Stimulated activated CD4-positive, alpha-beta T cell treated with anti-CD3 and anti-CD28 coated beads, TNF-alpha, amount 100 ng/mL, for 24 hours (primary cell): ENCODE data around the gene ARSB.
"Not testable (repeated sequence)": the region's sequence is repeated elsewhere in the genome, so short reads cannot be mapped to it uniquely, and the experiment has no call there.

Experiments
- DNase-seq, 3 experiments: peaks; one replicate each; pipeline ENCODE4 v3.0.0-alpha.2; 2020; ENCODE audit warnings: low read depth in 3 of 3

ARSB gene

DNA sequence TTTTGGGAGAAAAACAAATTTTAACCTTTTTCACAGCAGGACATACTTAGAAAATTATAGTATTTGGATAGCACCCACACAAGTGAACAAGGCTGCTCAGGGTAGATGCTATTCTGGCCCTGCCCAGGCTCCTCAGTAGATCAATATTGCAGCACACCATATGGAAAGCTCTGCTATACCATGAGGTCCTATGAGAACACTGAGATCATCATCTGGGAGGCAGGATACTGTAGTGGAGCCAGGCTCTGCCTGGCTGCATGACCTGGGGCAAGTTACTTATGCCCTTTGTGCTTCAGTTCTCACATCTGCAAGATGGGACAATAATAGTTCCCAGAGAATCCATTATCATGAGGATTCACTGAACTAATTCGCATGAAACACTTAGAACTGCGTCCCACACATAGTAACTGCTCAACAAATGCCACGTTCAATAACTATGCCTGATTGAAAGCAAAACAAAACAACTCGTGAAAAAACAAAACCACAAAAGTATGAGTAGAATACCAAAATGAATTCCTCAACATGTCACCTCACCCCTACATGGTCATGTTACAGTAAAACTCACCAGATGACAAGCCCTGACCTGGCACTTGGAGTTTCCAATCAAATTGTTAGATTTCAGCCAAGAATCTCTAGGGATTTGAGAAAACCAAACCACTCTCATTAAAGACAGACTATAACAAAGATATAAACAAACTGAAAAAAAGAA lies 31.9 kb downstream of the ARSB start:
- DNase-seq: no peak

DNA sequence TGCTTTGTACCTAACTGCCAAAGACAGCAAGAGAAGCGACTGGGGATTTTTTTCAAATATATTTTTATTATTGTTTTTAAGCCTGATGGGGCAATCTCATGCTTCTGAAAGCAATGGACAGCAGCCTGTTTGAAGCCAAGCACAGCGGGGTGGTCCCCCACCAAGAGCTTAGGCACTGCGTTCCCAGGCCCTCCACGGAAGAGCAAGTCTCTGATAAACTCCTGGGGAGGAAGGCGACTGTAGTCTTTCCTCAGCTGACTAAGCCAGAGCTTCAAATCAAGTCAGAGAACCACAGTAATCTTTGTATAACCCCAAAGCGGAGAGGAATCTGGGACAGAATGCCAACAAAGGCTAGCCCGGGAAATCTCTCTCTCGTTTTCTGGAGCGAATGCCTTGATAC lies 54.4 kb downstream of the ARSB start:
- no peak for DNase-seq

DNA sequence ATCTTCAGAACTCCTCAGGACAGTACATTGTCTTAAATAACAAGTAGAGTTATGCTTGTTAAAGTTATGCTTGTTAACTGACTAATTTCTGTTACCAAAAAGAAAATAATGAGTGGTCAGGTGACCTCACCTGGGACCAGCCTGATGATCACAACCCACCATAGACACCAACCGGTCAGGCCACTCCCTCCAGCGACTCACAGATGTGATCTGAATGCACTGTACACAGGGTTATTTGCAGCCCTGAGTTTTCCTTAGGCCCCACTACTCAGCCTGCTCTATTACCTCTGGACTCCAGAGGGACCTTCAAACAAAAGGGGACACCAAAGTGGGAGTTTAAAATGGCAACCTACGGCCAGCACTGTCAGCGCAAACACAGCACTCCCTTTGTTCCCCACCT lies 55.3 kb downstream of the ARSB start:
- DNase-seq: no peak

DNA sequence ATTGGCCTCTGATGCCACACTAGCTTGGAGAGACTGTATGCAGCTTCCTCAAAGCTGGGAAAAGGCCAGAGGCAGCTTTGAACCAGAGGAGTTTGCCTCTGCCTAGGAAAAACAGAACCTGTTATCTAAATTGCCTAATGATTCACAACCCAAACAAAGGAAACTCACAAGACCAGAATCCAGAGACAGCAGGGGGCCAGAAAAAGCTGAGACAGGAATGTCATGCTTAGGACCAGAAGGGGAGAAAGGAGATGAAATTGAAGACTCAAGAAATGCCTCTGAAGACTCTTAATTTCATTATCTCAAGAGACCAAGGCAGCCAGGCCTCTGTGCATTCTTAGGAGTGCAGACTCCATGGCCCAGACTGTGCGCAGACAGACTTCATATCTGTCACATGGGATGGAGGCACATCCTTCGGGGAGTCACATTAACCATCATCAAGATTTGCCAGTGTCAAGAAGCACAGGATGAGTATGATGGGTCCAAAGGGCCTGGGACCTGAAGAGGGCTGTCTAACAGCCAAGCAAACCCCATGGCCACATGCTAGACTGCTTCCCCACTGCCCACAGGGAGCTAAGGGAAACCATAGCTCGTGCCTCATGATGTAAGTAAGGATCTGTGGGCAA lies 57.3 kb downstream of the ARSB start:
- DNase-seq: no peak

DNA sequence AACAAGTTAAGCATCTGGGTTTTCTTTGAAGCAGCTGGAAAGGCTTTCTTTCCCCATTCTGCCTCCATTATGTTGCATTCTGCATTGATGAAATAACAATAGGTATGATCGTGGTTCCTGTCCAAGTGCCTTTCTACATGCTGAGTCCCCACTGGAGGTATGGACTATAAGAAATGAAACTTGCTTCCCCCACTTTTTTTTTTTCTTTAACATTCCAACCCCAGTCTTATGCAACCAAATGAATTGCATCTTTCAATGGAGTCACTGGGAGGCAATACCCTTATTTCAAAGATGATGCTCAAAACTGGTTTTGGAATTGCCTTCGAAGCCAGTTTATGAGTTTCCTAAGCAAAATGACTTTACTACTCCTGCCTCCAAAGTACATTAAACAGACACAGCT lies 58.9 kb downstream of the ARSB start:
- no peak for DNase-seq

DNA sequence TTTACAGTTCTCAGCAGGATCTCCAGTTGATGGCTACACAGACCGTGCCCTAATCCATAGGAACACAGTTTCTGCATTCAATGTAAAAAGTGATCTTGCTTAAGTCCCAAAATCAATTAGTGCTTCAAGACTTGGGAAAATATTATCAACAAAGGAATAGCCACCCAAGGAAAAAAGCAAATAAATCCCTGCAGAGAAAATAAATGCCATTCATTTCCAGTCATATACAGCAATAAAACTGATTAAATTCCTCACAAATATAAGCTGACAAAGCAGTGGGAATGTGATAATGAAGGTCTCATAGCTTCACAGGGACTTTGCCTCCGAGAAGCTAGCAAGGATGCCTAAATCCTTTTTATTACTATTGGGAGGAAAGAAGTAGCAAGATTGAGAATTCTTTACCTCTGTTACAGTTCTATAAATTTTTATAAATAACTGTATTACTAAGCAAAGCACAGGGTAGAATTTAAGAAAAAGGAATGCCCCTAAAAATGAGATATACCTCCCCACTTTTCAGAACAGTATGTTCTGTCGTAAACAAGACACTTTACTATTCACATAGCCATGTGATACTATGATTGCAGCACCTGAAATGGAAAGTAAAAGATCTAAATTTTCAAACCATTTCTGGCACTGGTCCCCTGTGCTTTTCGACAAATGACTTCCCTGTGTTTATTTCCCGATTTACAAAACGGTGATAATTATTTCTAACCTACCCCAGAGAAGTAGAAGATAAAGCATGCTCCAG lies 59.8 kb downstream of the ARSB start:
- no peak for DNase-seq

DNA sequence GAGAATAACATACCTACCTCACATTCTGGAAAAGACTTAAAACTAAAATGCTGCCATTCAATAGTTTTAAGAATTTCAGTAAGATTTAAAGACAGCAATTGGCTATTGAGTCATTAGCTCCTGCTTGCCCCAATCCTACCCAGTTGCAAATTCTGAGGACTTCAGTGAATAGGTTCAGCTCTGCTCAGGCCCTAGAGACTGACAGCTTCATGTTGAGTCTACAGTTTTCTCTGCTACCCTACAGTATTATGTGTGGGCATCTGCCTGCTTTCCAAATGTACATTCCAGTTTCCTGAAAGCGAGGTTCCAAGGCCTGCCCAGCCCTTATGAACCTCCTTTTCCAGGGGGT lies 61.5 kb downstream of the ARSB start:
- no peak for DNase-seq

DNA sequence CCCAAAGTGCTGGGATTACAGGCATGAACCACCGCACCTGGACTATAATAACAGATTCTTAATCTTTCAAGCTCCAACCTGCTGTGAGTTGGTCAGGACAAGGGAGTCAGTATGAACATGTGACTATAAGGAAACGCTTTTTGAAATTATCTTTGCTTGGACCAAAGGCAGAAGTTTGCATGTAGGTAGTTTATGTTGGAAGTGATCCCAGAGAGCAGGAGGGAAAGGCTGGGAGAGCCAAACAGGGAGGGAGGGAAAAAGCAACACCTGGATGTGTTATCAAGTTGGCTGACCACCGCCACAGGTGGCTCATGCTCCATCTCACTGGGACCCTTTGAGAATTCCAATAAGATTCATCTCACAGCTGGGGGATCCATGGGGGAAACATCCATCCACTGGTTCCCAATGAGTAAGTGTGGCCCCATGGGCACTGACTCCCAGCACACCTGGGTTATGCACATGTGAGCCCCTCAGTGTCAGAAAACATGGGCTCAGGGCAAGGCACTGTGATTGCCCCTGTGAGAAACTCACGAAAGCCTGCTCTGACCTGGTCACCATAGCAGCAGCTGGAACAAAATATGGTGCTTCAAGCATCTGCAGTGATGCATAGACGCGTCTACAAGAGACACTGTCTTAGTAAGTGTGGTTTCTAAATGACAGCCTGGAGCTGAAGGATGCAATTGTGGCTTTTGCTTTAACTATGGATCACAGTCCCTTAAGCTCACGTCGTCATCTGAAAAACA lies 62.1 kb downstream of the ARSB start:
- DNase-seq: no peak

DNA sequence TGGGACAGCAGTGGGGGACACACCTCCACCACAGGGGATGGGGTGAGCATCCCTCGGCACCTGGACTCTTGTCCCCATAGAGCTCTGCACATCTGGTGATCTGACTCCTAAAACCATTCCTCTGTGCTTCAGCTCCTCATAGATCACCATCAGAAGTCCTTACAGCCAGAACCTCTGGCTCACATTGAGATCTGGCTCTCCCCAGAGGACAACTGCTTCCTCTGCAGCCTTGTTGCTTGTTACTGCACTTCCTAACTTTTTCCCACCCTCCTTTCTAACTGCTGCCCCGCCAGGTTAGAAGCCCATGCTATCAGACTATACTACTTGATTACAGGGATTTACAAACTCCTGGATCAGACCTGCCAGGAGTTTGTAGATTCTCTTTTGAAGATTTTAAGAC lies 64.5 kb downstream of the ARSB start:
- DNase-seq: no peak

DNA sequence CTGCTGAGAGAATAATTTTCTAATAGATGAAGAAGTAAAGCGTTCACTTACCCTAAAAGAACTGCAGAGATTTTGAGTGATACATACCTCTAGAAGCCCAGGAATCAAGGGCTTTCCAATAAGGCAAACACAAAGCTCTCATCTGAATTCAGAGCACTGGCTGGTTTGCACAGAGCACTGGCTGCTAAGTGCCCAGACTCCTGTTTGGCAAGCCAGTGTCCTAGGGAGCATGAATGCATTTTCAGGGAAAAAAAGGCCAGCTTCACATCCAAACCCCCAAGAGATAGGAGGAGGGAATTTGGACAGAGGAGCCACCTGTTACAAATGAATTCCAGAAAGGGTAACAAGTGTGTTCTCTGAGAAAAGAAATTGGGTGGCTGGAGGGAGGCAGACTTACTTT lies 65.3 kb downstream of the ARSB start:
- no peak for DNase-seq

DNA sequence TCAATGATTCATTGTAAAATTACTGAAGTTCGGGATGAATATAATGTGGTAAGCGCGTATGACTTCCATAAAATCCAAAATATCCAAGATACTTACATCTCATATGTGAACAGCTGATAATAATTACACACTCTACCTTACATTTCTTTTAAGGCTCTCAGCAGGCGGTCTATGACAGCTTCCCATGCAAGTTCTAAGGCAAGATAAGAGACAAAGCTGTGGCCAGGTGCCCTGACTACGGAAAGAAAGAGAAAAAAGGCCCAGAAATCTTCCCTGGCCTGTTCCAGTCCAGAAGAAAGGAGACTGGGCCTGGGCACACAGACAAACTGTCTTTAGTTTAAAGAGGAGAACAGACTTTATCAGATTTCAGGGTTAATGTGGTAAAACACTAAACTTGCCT lies 69.1 kb downstream of the ARSB start:
- no peak for DNase-seq

DNA sequence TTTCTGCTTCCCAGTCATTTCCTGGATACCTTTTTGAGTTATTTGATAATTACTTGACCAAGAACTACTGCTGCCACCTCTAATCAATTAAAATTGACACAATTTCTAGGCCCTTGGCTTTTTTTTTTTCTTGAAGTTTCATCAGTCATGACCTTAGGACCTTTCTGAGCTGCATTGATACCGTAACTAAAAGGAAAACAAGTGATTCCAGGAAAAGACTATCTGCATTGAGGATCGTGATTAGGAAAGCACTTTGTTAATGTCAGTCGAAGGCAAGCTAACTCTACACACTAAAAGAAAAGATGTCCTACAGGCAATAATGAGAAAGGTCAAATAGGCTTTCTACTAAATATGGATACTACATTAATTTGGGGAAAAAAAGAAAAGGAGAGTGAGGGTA lies 69.9 kb downstream of the ARSB start:
- no peak for DNase-seq

DNA sequence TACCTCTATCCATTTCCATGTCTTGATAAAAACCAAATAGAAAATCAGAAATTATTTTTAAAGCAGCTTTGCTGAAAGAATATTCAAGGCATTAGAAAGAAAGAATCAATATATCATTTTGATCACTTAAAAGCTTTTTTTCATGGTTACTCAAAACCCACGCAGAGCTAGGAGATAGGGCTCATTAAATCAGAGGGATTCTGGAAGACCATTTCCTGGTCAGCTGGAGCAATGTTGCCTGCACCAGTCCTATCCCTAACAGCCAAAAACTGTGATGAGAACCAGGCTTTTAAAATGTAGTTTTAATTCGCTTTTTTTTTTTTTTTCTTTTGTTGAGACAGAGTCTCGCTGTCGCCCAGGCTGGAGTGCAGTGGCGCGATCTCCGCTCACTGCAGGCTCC lies 72.3 kb downstream of the ARSB start:
- no peak for DNase-seq

DNA sequence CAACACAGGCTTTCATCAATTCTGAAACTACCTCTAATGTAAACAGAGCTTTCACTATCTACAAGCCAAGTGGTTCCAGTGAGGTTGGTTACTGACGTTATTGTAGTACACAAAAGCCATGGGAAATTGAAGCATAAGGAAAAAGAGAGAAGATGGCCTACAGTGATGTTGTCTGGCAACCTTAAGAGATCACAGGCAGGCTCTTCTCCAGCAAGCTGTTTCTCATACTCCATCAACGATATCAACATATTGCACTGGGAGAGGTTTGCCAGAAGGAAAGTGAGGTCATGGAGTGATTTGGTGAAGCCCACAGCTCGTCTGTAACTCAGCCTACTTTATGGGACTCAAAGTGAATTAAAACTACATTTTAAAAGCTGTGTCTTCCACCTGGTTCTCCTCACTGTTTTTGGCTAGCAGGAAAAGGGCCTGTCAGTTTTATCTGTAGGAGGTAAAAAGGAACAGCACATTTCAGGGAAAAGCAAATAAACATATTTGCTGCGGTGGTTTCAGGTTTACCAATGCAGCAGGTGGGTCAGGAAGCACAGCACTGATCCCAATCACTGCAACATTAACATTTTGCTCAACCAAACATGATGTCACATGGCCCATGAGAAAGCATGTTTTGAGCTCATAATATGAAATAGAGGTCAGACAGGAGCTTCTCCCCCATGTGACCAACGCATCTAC lies 72.9 kb downstream of the ARSB start:
- no peak for DNase-seq

DNA sequence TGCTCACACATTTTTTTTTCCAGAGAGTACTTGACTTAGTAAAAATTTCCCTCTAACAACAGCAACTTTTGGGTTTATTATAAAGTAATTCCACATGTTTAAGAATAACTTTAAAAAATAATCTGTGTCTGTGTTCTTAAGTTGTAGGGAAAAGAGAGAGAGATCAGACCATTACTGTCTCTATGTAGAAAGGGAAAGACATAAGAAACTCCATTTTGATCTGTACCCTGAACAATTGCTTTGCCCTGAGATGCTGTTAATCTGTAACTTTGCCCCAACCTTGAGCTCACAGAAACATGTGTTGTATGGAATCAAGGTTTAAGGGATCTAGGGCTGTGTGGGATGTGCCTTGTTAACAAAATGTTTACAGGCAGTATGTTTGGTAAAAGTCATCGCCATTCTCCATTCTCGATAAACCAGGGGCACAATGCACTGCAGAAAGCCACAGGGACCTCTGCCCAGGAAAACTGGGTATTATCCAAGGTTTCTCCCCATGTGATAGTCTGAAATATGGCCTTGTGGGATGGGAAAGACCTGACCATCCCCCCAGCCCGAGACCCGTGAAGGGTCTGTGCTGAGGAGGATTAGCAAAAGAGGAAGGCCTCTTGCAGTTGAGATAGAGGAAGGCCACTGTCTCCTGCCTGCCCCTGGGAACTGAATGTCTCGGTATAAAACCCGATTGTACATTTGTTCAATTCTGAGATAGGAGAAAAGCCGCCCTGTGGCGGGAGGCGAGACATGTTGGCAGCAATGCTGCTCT lies 75.7 kb downstream of the ARSB start:
- not testable (repeated sequence) for DNase-seq

DNA sequence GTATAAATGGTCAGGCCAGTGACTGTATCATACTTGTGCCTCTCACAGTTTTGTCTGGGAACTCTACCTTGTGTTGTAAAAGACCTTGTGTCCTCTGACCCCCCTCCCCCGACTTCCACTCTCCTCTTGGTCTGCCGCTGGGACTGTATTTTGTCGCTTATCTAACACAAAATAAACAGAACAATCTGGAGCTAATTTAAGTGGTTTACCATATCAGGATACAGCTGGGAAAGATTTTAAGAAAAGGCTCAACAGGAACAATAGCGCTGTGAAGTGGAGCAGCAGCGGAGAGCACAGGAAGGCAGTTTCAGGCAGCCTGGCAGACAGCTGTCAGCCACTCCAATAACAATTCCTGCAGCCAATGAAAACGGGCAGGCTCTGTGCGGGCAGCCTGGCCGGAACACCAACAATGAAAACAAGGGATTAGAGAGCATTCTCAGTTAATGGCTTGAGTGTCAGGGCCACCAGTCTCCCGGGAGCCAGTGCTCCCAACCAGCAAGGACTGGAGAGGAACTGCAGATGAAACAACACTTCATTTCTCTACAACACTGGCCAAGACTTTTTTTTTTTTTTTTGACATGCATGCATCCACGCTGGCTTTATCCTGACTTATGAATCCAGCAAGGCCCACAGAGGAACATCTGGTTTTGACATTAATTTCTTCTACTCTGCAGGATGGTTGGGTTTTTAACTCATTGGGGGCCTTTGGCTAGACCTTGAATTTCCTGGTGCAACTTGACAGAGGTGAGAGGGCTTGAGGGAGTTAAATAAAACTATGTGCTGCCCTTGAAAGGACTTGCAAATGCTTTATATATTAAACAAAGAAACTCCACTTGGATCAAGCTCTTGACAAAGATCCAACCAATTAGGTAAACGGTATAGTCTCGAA lies 76.7 kb downstream of the ARSB start:
- DNase-seq: no peak

DNA sequence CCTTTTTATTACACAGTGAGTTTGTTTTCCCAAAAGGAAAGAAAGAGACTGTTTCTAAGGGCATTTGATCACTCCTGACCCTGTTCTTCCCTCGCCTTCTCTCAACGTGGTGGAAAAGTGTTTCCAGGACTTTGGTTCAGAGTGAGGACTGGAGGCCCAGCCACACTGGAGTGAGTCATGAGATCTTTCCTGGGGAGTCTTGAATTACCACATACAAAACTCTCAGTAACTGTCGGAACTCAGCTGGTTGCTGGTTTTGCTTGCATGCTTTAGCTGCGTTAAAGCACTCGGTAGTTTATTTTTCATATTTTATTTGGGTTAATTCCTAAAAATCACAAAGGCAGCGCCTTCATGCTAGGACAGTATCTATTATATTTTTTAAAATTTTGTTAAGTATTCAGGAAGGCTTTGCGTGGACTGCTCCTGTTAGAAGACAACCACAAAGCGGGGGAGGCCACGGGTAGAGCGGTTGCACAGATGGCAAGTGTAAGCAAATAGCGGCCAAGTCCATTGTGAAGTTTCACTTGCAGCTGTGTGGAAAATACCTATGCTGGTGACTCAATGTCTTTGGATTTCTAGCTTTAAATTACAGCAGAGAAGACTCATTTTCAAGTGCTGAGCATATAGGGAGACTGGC lies 77.7 kb downstream of the ARSB start:
- no peak for DNase-seq

DNA sequence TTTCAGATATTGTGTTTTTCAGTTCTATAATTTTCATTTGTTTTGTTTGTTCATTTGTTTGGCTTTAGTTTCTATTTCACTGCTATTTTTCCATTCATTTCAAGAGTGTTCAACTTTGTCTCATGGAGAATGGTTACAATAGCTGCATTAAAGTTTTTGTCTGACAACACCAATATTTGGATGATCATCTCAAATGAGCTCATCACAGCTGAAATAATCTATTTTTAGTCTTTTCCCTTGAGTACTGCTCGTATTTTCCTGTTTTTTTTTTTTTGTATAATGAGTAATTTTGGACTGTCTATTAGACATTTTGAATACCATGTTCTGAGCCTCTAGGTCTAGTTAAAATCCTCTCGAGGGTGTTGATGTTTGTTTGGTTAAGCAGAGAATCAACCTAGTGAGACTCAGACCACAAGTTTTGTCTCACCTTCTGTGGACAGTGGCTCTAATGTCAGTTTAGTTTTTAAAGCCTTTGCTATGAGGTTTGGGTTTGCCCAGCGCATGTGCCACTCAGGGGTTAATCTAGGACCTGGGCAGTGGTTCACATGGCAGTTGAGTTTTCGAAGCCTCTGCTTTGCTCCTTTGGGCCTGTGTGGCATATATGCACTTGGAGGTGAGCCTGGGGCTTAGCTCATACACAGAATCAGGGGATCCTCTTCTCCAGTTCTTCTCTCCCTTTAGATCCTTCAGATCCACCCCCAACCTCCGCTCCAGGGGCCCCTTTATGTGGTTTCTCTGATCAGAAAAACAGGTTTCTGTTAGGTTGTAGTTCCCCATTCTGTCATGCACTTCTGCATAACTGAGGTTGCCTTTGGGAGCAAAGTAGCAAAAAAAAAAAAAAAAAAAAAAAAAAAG lies 79.8 kb downstream of the ARSB start:
- no peak for DNase-seq

DNA sequence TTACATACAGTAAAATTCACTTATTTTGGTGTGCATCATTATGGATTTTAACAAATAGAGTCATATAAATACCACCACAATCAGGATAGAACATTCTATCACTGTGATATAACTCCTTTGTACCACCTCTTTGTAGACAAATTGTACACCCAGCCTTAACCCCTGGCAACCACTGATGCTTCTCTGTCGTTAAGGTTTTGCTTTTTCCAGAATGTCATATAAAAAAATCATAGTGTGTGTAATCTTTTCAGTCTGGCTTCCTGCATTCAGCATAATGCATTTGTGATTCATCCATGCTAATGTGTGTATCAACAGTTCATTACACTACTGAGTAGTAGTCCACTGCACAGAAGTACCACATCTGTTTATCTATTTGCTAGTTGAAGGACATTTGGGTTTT lies 81.2 kb downstream of the ARSB start:
- DNase-seq: no peak
